Neural cell (in vitro differentiated cells): ENCODE results near the gene EIF5. TPM values are rescaled to one million over a fixed set of nuclear protein-coding genes. Genes with fewer than 3 reads are reported as not detected.

Experiments
- H2AFZ ChIP-seq: fragments of 200-600, 300-800 bp; sonication (generic), shearing (Covaris generic); 2 replicates; pipeline ENCODE4 v1.6.0; 2014; ENCODE audit warnings: low read depth, mild to moderate bottlenecking, antibody characterized with exemption, low read length, moderate library complexity
- H3F3A ChIP-seq: fragments of 200-600 bp; shearing (Covaris generic); 2 replicates; pipeline ENCODE4 v1.6.1; 2016; ENCODE audit warnings: mild to moderate bottlenecking, moderate library complexity, mixed read lengths, antibody characterized with exemption, low read length; ENCODE audit not compliant: insufficient read depth, poor library complexity, severe bottlenecking
- H3K27ac ChIP-seq: fragments of 200-600, 300-800 bp; sonication (generic), shearing (Covaris generic); 2 replicates; pipeline ENCODE4 v1.5.1; 2014; ENCODE audit warnings: mild to moderate bottlenecking, low read length, moderate library complexity
- H3K27me3 ChIP-seq: fragments of 300-800, 200-600 bp; sonication (generic), shearing (Covaris generic); 2 replicates; pipeline ENCODE4 v1.6.0; 2014; ENCODE audit warnings: mild to moderate bottlenecking, low read depth, low read length, moderate library complexity; ENCODE audit not compliant: insufficient read depth
- H3K36me3 ChIP-seq: fragments of 300-800, 200-600 bp; sonication (generic), shearing (Covaris generic); 2 replicates; pipeline ENCODE4 v1.5.1; 2014; ENCODE audit warnings: mild to moderate bottlenecking, antibody characterized with exemption, low read length, moderate library complexity; ENCODE audit not compliant: insufficient read depth
- H3K4me2 ChIP-seq: fragments of 300-800, 200-600 bp; sonication (generic), shearing (Covaris generic); 2 replicates; pipeline ENCODE4 v1.6.0; 2014; ENCODE audit warnings: mild to moderate bottlenecking, low read length
- H3K4me3 ChIP-seq: fragments of 300-800, 200-600 bp; sonication (generic), shearing (Covaris generic); 2 replicates; pipeline ENCODE4 v1.5.1; 2014; ENCODE audit warnings: mild to moderate bottlenecking, low read length, moderate library complexity
- H3K79me2 ChIP-seq: fragments of 200-600 bp; shearing (Covaris generic); replicated peaks from 2 replicates; pipeline ENCODE4 v1.6.0; 2014; ENCODE audit warnings: mild to moderate bottlenecking, low read length, moderate library complexity; ENCODE audit not compliant: insufficient read depth
- H3K9ac ChIP-seq: fragments of 300-800, 200-600 bp; sonication (generic), shearing (Covaris generic); 2 replicates; pipeline ENCODE4 v1.6.1; 2016; ENCODE audit warnings: mild to moderate bottlenecking, low read length, mixed read lengths
- H3K9me2 ChIP-seq: fragments of 200-600 bp; shearing (Covaris generic); 2 replicates; pipeline ENCODE4 v1.6.1; 2016; ENCODE audit warnings: mild to moderate bottlenecking, low read length, mixed read lengths; ENCODE audit not compliant: insufficient read depth
- H3K9me3 ChIP-seq: fragments of 200-600, 300-800 bp; sonication (generic), shearing (Covaris generic); 2 replicates; pipeline ENCODE4 v1.6.1; 2016; ENCODE audit warnings: mild to moderate bottlenecking, mixed run types, low read length, moderate library complexity, mixed read lengths
- H4K20me1 ChIP-seq: fragments of 200-600 bp; shearing (Covaris generic); 2 replicates; pipeline ENCODE4 v1.6.1; 2016; ENCODE audit warnings: mild to moderate bottlenecking, mixed run types; ENCODE audit not compliant: insufficient read depth
- EP300 ChIP-seq: fragments of 450-650 bp; conservative IDR thresholded peaks from 2 replicates; pipeline ENCODE4 v1.6.1; 2014; ENCODE audit warnings: antibody characterized with exemption, mild to moderate bottlenecking, moderate library complexity; ENCODE audit not compliant: poor library complexity, severe bottlenecking
- EZH2 ChIP-seq: fragments of 200-600, 300-800 bp; shearing (Covaris generic), sonication (generic); IDR thresholded peaks from 2 replicates; pipeline ENCODE4 v1.6.1; 2014; ENCODE audit warnings: antibody characterized with exemption, low read length, borderline replicate concordance, mild to moderate bottlenecking; ENCODE audit not compliant: insufficient read depth, poor library complexity, severe bottlenecking
- MXI1 ChIP-seq: fragments of 450-650 bp; conservative IDR thresholded peaks from 2 replicates; pipeline ENCODE4 v1.6.1; 2014; ENCODE audit warnings: antibody characterized with exemption, mild to moderate bottlenecking; ENCODE audit not compliant: poor library complexity, severe bottlenecking
- POLR2AphosphoS5 ChIP-seq: IDR thresholded peaks from 2 replicates; pipeline ENCODE4 v1.6.1; 2012
- RAD21 ChIP-seq: fragments of 450-650 bp; conservative IDR thresholded peaks from 2 replicates; pipeline ENCODE4 v1.6.1; 2014; ENCODE audit warnings: antibody characterized with exemption, mild to moderate bottlenecking, moderate library complexity
- REST ChIP-seq: IDR thresholded peaks from 2 replicates; pipeline ENCODE4 v1.6.1; 2012; ENCODE audit warnings: borderline replicate concordance
- SMC3 ChIP-seq: fragments of 450-650 bp; conservative IDR thresholded peaks from 2 replicates; pipeline ENCODE4 v1.6.1; 2014; ENCODE audit warnings: antibody characterized with exemption, mild to moderate bottlenecking, moderate library complexity; ENCODE audit not compliant: poor library complexity
- TAF1 ChIP-seq: IDR thresholded peaks from 2 replicates; pipeline ENCODE4 v1.6.1; 2012; ENCODE audit warnings: low read depth
- polyA plus RNA-seq: library from polyadenylated mRNA; depleted of rRNA; stranded (reverse); fragments of >200 nt; gene quantifications from 2 replicates; pipeline ENCODE4 v1.2.3, GENCODE V29; 2014
- TF ChIP-seq, protein P1 (sequence below): fragments of 450-650 bp; IDR thresholded peaks from 2 replicates; pipeline ENCODE4 v1.5.1; 2014; ENCODE audit warnings: antibody characterized with exemption, mild to moderate bottlenecking, moderate library complexity; ENCODE audit not compliant: poor library complexity, severe bottlenecking

EIF5 gene
- polyA plus RNA-seq, 1 donor from 2014 or later: 188 TPM

GRCh38 chr14:103361867-103362266 is 27.8 kb downstream of the EIF5 start:
- Histone ChIP-seq H2AFZ (no peak overlapping the region), H3K27me3 (no peaks in the 10 kb centered on the region), H3K9me2 (no peaks in the 10 kb centered on the region), H3K36me3 (no peaks in the 10 kb centered on the region), H3K79me2 (no peaks in the 10 kb centered on the region), H3K27ac (no peak overlapping the region), H3K4me2 (no peak overlapping the region), H3K4me3 (no peak overlapping the region), H3K9ac (no peak overlapping the region), H3F3A (no peaks in the 10 kb centered on the region), H4K20me1 (no peaks in the 10 kb centered on the region), H3K9me3 (no peaks in the 10 kb centered on the region)
- no peak for TF ChIP-seq TAF1

DNA sequence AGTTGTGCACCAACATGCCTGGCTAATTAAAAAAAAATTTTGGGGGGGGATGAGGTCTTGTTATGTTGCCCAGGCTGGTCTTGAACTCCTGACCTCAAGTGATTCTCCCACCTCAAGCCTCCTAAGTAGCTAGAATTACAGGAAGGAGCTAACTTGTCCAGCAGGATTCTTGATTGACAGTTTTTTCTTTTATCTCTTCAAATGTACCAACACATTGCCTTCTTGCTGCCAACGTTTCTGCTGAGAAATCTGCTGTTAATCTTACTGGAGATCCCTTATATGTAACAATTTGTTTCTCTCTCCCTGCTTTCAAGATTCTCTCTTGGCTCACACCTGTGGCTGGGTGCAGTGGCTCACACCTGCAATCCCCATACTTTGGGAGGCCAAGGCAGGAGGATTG is 28.7 kb downstream of the EIF5 start:
- no peaks in the 10 kb centered on the region for H3K27me3 ChIP-seq
- no peaks in the 10 kb centered on the region for H3K79me2 ChIP-seq
- H3K9me2 ChIP-seq: no peaks in the 10 kb centered on the region
- TF ChIP-seq MXI1 (no peak), POLR2AphosphoS5 (no peak), EZH2 (no peak), TAF1 (no peak), EP300 (no peak), SMC3 (no peak)
- H3K27ac ChIP-seq: no peak overlapping the region
- no peak overlapping the region for H3K4me3 ChIP-seq
- H4K20me1 ChIP-seq: no peaks in the 10 kb centered on the region
- no peaks in the 10 kb centered on the region for H3F3A ChIP-seq
- H3K9me3 ChIP-seq: no peaks in the 10 kb centered on the region
- no peaks in the 10 kb centered on the region for H3K36me3 ChIP-seq
- H3K4me2 ChIP-seq: no peak overlapping the region
- no peak overlapping the region for H3K9ac ChIP-seq
- H2AFZ ChIP-seq: no peak overlapping the region

- Histone ChIP-seq H3K9me2 (no peaks in the 10 kb centered on the region), H2AFZ (no peak overlapping the region), H3K79me2 (no peaks in the 10 kb centered on the region), H3F3A (no peaks in the 10 kb centered on the region), H3K4me2 (no peak overlapping the region), H3K4me3 (no peak overlapping the region), H3K36me3 (no peaks in the 10 kb centered on the region), H3K9me3 (no peaks in the 10 kb centered on the region), H3K27me3 (no peaks in the 10 kb centered on the region), H3K27ac (no peak overlapping the region), H3K9ac (no peak overlapping the region), H4K20me1 (no peaks in the 10 kb centered on the region)
- TF ChIP-seq, protein P1, sequence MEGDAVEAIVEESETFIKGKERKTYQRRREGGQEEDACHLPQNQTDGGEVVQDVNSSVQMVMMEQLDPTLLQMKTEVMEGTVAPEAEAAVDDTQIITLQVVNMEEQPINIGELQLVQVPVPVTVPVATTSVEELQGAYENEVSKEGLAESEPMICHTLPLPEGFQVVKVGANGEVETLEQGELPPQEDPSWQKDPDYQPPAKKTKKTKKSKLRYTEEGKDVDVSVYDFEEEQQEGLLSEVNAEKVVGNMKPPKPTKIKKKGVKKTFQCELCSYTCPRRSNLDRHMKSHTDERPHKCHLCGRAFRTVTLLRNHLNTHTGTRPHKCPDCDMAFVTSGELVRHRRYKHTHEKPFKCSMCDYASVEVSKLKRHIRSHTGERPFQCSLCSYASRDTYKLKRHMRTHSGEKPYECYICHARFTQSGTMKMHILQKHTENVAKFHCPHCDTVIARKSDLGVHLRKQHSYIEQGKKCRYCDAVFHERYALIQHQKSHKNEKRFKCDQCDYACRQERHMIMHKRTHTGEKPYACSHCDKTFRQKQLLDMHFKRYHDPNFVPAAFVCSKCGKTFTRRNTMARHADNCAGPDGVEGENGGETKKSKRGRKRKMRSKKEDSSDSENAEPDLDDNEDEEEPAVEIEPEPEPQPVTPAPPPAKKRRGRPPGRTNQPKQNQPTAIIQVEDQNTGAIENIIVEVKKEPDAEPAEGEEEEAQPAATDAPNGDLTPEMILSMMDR: no peak
- no peak for TF ChIP-seq MXI1
- no peak for TF ChIP-seq EP300
- no peak for TF ChIP-seq RAD21
- no peak for TF ChIP-seq EZH2
- TF ChIP-seq REST: no peak
- TF ChIP-seq TAF1: no peak
- TF ChIP-seq SMC3: no peak
- no peak for TF ChIP-seq POLR2AphosphoS5
Observed at GRCh38 chr14:103366741-103367140, 32.7 kb downstream of the EIF5 start.
